ENCODE measurements around the gene NF1.

NF1 gene

GRCh38 chr17:31418773-31419350 is 324.1 kb downstream of the NF1 start:
- in situ Hi-C loops (cut with MboI; ENCODE audit: low sequenced_read_pairs), result no loop called here

GRCh38 chr17:31422443-31422842 is 327.7 kb downstream of the NF1 start:
- in situ Hi-C loops (cut with MboI; ENCODE audit: low sequenced_read_pairs), result no loop called here

GRCh38 chr17:31424944-31425281 is 330.1 kb downstream of the NF1 start:
- in situ Hi-C loops (cut with MboI; ENCODE audit: low sequenced_read_pairs), result loop anchor here (25.0 kb wide), 1 partner anchor 412 kb away; no protein-coding TSS in a partner anchor

- in situ Hi-C loops (cut with MboI; ENCODE audit: low sequenced_read_pairs), result loop anchor here (25.0 kb wide), 1 partner anchor 412 kb away; no protein-coding TSS in a partner anchor
These were observed 330.7 kb downstream of the NF1 start for GRCh38 chr17:31425282-31426040.
